Calu3 (cell line): ENCODE data around the gene SIX5. TPM values are rescaled to one million over a fixed set of nuclear protein-coding genes. Genes with fewer than 3 reads are reported as not detected.

Source experiments
- BruUV-seq: library from RNA; stranded (reverse); fragments of 400-500 nt; replicated peaks from 2 replicates; lab custom pipeline; 2021; lab: Mats Ljungman, UMichigan
- CTCF ChIA-PET: fragments of 300-600 bp; sonication (Branson Sonifier 250); formaldehyde crosslinking; loops from one replicate; lab custom pipeline; 2022; ENCODE audit warnings: antibody characterized with exemption; lab: Charles Lee
- DNase-seq: peaks from one replicate; pipeline ENCODE4 v3.0.0; 2022
- H3K27ac Mint-ChIP-seq: one replicate; pipeline ENCODE4 v1.8.0; 2022; ENCODE audit warnings: mixed read lengths; ENCODE audit not compliant: unreplicated experiment
- H3K27me3 Mint-ChIP-seq: one replicate; pipeline ENCODE4 v1.8.0; 2022; ENCODE audit warnings: mixed read lengths; ENCODE audit not compliant: unreplicated experiment
- H3K36me3 Mint-ChIP-seq: one replicate; pipeline ENCODE4 v1.8.0; 2022; ENCODE audit warnings: mild to moderate bottlenecking, moderate library complexity, mixed read lengths; ENCODE audit not compliant: insufficient read depth, unreplicated experiment
- H3K4me1 Mint-ChIP-seq: one replicate; pipeline ENCODE4 v1.8.0; 2022; ENCODE audit warnings: mild to moderate bottlenecking, low read depth, mixed read lengths; ENCODE audit not compliant: unreplicated experiment
- H3K4me3 Mint-ChIP-seq: one replicate; pipeline ENCODE4 v1.8.0; 2022; ENCODE audit warnings: mild to moderate bottlenecking, low read depth, moderate library complexity, mixed read lengths; ENCODE audit not compliant: unreplicated experiment
- H3K9me3 Mint-ChIP-seq: one replicate; pipeline ENCODE4 v1.8.0; 2022; ENCODE audit warnings: low read depth, mixed read lengths; ENCODE audit not compliant: unreplicated experiment
- CTCF ChIP-seq: fragments of 200-600 bp; IDR thresholded peaks from one replicate; pipeline ENCODE4 v1.8.0; 2022; ENCODE audit warnings: antibody characterized with exemption; ENCODE audit not compliant: unreplicated experiment
- intact Hi-C: fragments of 100-400 bp; cut with micrococcal nuclease; formaldehyde crosslinking; loops from one replicate; pipeline ENCODE4 v1.10.0; 2022; ENCODE audit not compliant: unreplicated experiment
- total RNA-seq: library from RNA; stranded (reverse); gene quantifications from 2 replicates; pipeline ENCODE4 v1.2.3, GENCODE V29; 2022

SIX5 gene
- total RNA-seq, 1 experiment from 2014 or later = 15.0 TPM

GRCh38 chr19:45768655-45768983 is 433 bp downstream of the SIX5 start:
- Mint-ChIP-seq H3K27me3 (no peaks in the 10 kb centered on the region), H3K36me3 (peaks cover 78% of the 10 kb centered on the region), H3K4me1 (peaks cover 21% of the 10 kb centered on the region), H3K27ac (peak overlapping the region; percentile 88), H3K4me3 (peak overlapping the region; percentile 84), H3K9me3 (no peaks in the 10 kb centered on the region)
- CTCF ChIA-PET = interaction anchor here (0.6 to 4.8 kb wide), 8 partner anchors 31 to 283 kb away, joined by 3 to 46 read pairs (median 17); partner anchors contain the start of genes FBXO46, QPCTL and SNRPD2
- no peak for TF ChIP-seq CTCF
- intact Hi-C loops = loop anchor here (2.0 to 5.0 kb wide), 2 partner anchors 30 to 51 kb away; no protein-coding TSS in a partner anchor
- DNase-seq = peak; percentile 70
- BruUV-seq = no TSS peak

GRCh38 chr19:45767881-45768654 is 984 bp downstream of the SIX5 start:
- no TSS peak for BruUV-seq
- Mint-ChIP-seq H3K9me3 (no peaks in the 10 kb centered on the region), H3K27me3 (no peaks in the 10 kb centered on the region), H3K4me3 (peak overlapping the region; percentile 84), H3K27ac (peak overlapping the region; percentile 88), H3K36me3 (peaks cover 72% of the 10 kb centered on the region), H3K4me1 (peaks cover 21% of the 10 kb centered on the region)
- intact Hi-C loops = loop anchor here (2.0 to 5.0 kb wide), 2 partner anchors 31 to 51 kb away; no protein-coding TSS in a partner anchor
- no peak for TF ChIP-seq CTCF
- peak; percentile 83 for DNase-seq
- CTCF ChIA-PET = interaction anchor here (0.8 to 4.8 kb wide), 5 partner anchors 11 to 90 kb away, joined by 3 to 46 read pairs (median 16); partner anchors contain the start of genes QPCTL and SNRPD2

- Mint-ChIP-seq H3K9me3 (no peaks in the 10 kb centered on the region), H3K27me3 (no peaks in the 10 kb centered on the region), H3K36me3 (peaks cover 68% of the 10 kb centered on the region), H3K27ac (peak overlapping the region; percentile 88), H3K4me1 (peaks cover 21% of the 10 kb centered on the region), H3K4me3 (peak overlapping the region; percentile 84)
- no peak for TF ChIP-seq CTCF
- DNase-seq = peak; percentile 73
- intact Hi-C loops = loop anchor here (5.0 kb wide), 1 partner anchor 50 kb away; no protein-coding TSS in a partner anchor
- CTCF ChIA-PET = interaction anchor here (0.6 to 4.8 kb wide), 7 partner anchors 10 to 75 kb away, joined by 3 to 46 read pairs (median 3); partner anchors contain the start of genes QPCTL and SNRPD2
- BruUV-seq = TSS peak; percentile 14
These were observed 1.6 kb downstream of the SIX5 start for GRCh38 chr19:45767410-45767880.

GRCh38 chr19:45766869-45767346 is 2.1 kb downstream of the SIX5 start:
- Mint-ChIP-seq H3K4me1 (peaks cover 21% of the 10 kb centered on the region), H3K27ac (peak overlapping the region; percentile 88), H3K27me3 (no peaks in the 10 kb centered on the region), H3K4me3 (peak overlapping the region; percentile 84), H3K9me3 (no peaks in the 10 kb centered on the region), H3K36me3 (peaks cover 63% of the 10 kb centered on the region)
- no peak for TF ChIP-seq CTCF
- DNase-seq = no peak
- intact Hi-C loops = loop anchor here (5.0 kb wide), 1 partner anchor 50 kb away; no protein-coding TSS in a partner anchor
- CTCF ChIA-PET = interaction anchor here (0.6 to 4.8 kb wide), 6 partner anchors 10 to 75 kb away, joined by 3 to 46 read pairs (median 3); partner anchors contain the start of genes QPCTL and SNRPD2
- BruUV-seq = no TSS peak
